Osteoblast (primary cell): ENCODE measurements around the gene KIAA1217. TPM values are rescaled to one million over a fixed set of nuclear protein-coding genes. Genes with fewer than 3 reads are reported as not detected.

ENCODE experiments used
- DNase-seq: peaks from one replicate; pipeline ENCODE4 v3.0.0; 2011; ENCODE audit warnings: low spot score, mixed read lengths; ENCODE audit not compliant: insufficient read length; ENCODE audit errors: missing footprints
- H2AFZ ChIP-seq: 2 replicates; pipeline ENCODE4 v1.6.0; 2011; ENCODE audit warnings: mild to moderate bottlenecking, low read length
- H3K27ac ChIP-seq: 2 replicates; pipeline ENCODE4 v1.5.1; 2011; ENCODE audit warnings: mild to moderate bottlenecking, low read depth, low read length, moderate library complexity
- H3K27me3 ChIP-seq: 2 replicates; pipeline ENCODE4 v1.6.0; 2012; ENCODE audit warnings: mild to moderate bottlenecking, control low read depth, inconsistent platforms, low read length, moderate library complexity; ENCODE audit not compliant: insufficient read depth
- H3K36me3 ChIP-seq: 2 replicates; pipeline ENCODE4 v1.5.1; 2011; ENCODE audit warnings: mild to moderate bottlenecking, low read length, control low read depth, moderate library complexity; ENCODE audit not compliant: insufficient read depth
- H3K4me1 ChIP-seq: 2 replicates; pipeline ENCODE4 v1.5.1; 2011; ENCODE audit warnings: mild to moderate bottlenecking, low read length, control low read depth, moderate library complexity; ENCODE audit not compliant: insufficient read depth
- H3K4me2 ChIP-seq: 2 replicates; pipeline ENCODE4 v1.6.0; 2011; ENCODE audit warnings: mild to moderate bottlenecking, low read length; ENCODE audit not compliant: insufficient read depth
- H3K4me3 ChIP-seq: fragments of 200-600 bp; sonication (generic); 3 replicates; pipeline ENCODE4 v1.5.1; 2012; ENCODE audit warnings: mild to moderate bottlenecking, low read length, inconsistent platforms; ENCODE audit not compliant: insufficient read depth
- H3K79me2 ChIP-seq: 2 replicates; pipeline ENCODE4 v1.6.0; 2012; ENCODE audit warnings: mild to moderate bottlenecking, low read length, control low read depth, inconsistent platforms; ENCODE audit not compliant: insufficient read depth
- H3K9me3 ChIP-seq: 2 replicates; pipeline ENCODE4 v1.5.1; 2011; ENCODE audit warnings: low read depth, low read length, control low read depth
- H4K20me1 ChIP-seq: 2 replicates; pipeline ENCODE4 v1.6.0; 2012; ENCODE audit warnings: mild to moderate bottlenecking, low read length, control low read depth; ENCODE audit not compliant: insufficient read depth
- total RNA-seq: library from RNA; depleted of rRNA; stranded (reverse); fragments of >200 nt; gene quantifications from 2 replicates; pipeline ENCODE4 v1.2.3, GENCODE V29; 2012
- TF ChIP-seq, protein P1 (sequence below): IDR thresholded peaks from 2 replicates; pipeline ENCODE4 v1.5.1; 2011; ENCODE audit warnings: mild to moderate bottlenecking, low read depth, low read length, moderate library complexity; ENCODE audit errors: extremely low read depth

The KIAA1217 gene
- total RNA-seq, 1 donor = 51.0 TPM

DNA sequence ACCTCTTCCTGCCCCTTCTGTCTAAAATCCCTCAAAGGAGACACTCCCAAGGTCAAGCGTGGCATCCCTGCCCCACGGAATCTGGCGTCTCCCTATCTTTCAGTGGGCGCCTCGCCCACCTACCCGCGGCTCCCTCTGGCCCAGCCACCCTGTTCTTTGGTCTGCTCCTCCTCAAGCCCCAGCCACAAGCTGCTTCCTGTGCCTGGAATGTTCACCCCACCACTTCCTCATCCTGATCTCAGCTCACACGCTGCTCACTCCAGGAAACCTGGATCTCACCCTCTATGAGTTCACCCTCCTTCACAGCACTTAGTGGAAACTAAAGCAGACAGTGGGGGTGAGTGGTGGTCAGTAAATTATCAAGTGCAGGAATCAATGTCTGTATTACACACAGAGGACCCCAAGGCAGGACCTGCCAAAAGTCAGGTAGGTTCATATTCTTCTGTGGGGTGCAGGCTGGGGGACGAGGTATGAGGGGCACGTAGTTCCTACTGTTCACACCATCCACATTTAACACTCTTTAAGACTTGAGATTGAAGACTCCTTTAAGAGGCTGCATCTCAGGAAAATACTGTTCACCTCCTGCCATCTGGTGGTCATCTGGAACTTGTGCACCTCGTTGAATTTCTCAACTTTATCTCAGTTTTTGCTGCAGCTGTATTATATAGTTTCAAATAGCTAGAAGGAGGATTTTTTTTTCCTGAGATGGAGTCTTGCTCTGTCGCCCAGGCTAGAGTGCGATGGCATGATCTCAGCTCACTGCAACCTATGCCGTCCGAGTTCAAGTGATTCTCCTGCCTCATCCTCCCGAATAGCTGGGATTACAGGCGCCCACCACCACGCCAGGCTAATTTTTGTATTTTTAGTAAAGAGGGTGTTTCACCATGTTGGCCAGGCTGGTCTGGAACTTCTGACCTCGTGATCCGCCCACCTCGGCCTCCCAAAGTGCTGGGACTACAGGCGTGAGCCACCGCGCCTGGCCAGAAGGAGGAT lies 348.1 kb downstream of the KIAA1217 start:
- TF ChIP-seq, protein P1, sequence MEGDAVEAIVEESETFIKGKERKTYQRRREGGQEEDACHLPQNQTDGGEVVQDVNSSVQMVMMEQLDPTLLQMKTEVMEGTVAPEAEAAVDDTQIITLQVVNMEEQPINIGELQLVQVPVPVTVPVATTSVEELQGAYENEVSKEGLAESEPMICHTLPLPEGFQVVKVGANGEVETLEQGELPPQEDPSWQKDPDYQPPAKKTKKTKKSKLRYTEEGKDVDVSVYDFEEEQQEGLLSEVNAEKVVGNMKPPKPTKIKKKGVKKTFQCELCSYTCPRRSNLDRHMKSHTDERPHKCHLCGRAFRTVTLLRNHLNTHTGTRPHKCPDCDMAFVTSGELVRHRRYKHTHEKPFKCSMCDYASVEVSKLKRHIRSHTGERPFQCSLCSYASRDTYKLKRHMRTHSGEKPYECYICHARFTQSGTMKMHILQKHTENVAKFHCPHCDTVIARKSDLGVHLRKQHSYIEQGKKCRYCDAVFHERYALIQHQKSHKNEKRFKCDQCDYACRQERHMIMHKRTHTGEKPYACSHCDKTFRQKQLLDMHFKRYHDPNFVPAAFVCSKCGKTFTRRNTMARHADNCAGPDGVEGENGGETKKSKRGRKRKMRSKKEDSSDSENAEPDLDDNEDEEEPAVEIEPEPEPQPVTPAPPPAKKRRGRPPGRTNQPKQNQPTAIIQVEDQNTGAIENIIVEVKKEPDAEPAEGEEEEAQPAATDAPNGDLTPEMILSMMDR = peak; percentile 74

GRCh38 chr10:24561453-24561852 lies 352.5 kb downstream of the KIAA1217 start:
- H3K4me3 ChIP-seq = no peak overlapping the region
- no peak for DNase-seq
- no peaks in the 10 kb centered on the region for H3K9me3 ChIP-seq
- H4K20me1 ChIP-seq = no peaks in the 10 kb centered on the region
- H3K79me2 ChIP-seq = no peaks in the 10 kb centered on the region
- H3K27me3 ChIP-seq = no peaks in the 10 kb centered on the region
- TF ChIP-seq, protein P1 = no peak
- H3K36me3 ChIP-seq = no peaks in the 10 kb centered on the region
- H3K4me1 ChIP-seq = no peaks in the 10 kb centered on the region
- no peak overlapping the region for H3K4me2 ChIP-seq
- no peak overlapping the region for H2AFZ ChIP-seq
- no peak overlapping the region for H3K27ac ChIP-seq

More for the DNA sequence above, 348.1 kb downstream of the KIAA1217 start:
- Histone ChIP-seq H2AFZ (peak overlapping the region; percentile 47), H3K9me3 (no peaks in the 10 kb centered on the region), H3K27ac (no peak overlapping the region), H3K4me2 (no peak overlapping the region), H4K20me1 (no peaks in the 10 kb centered on the region), H3K27me3 (peaks cover 11% of the 10 kb centered on the region), H3K79me2 (no peaks in the 10 kb centered on the region), H3K4me3 (no peak overlapping the region), H3K4me1 (no peaks in the 10 kb centered on the region), H3K36me3 (no peaks in the 10 kb centered on the region)
- peak; percentile 80 for DNase-seq

DNA sequence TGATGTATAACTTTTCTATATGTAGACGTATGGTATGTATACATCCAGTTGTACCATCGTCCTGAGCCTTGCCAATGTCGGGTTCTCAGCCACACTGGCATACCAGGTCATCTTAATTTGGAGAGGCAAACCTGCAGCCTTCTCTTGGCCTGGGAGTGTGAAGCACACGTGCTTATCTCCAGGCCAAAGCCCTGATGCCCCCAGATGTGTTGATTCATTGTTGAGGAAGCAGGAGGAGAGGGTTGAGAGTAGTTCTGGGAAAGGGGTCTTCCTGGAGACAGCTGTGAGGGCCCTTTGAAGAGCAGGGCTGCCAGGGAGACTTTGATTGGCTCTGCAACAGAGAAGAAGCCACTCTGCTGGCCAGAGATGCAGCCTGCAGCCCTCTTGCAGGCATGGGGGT lies 359.1 kb downstream of the KIAA1217 start:
- H3K79me2 ChIP-seq = no peaks in the 10 kb centered on the region
- no peaks in the 10 kb centered on the region for H4K20me1 ChIP-seq
- no peak for DNase-seq

More for the DNA sequence above, 359.1 kb downstream of the KIAA1217 start:
- no peak overlapping the region for H2AFZ ChIP-seq
- no peaks in the 10 kb centered on the region for H3K36me3 ChIP-seq
- no peak overlapping the region for H3K4me3 ChIP-seq
- TF ChIP-seq, protein P1 = no peak
- no peak overlapping the region for H3K27ac ChIP-seq
- H3K4me2 ChIP-seq = no peak overlapping the region
- H3K9me3 ChIP-seq = no peaks in the 10 kb centered on the region
- no peaks in the 10 kb centered on the region for H3K27me3 ChIP-seq
- no peaks in the 10 kb centered on the region for H3K4me1 ChIP-seq
